DOHH2 (cell line): ENCODE data around the gene MYO18B.

ENCODE experiments used
- EZH2phosphoT487 ChIP-seq: fragments of 200-600 bp; sonication (generic); IDR thresholded peaks from 2 replicates; pipeline ENCODE4 v1.6.1; 2017; ENCODE audit warnings: borderline replicate concordance, mild to moderate bottlenecking, antibody characterized with exemption, low read length, moderate library complexity, mixed read lengths
- TF ChIP-seq, protein P1 (sequence below): fragments of 200-600 bp; sonication (generic); IDR thresholded peaks from one replicate; pipeline ENCODE4 v1.5.1; 2014; ENCODE audit warnings: antibody characterized with exemption, mild to moderate bottlenecking, low read depth, low read length; ENCODE audit not compliant: poor library complexity, severe bottlenecking

DNA sequence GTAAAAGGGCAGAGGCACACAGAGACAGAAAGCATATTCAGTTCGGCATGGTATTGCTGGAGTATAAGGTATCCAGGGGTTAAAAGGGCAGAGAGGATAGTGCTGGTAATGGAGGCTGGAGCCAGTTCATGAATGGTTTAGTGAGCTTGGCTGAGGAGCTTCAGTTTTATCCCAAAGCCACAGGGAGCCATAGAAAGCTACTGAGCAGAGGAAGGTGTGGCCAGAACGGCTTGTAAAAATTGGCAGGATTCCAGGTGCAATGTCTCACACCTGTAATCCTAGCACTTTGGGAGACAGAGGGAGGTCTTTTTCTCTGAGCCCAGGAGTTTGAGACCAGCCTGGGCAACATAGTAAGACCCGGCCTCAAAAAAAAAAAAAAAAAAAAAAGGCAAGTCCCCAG, 186.1 kb downstream of the MYO18B start:
- TF ChIP-seq, protein P1, sequence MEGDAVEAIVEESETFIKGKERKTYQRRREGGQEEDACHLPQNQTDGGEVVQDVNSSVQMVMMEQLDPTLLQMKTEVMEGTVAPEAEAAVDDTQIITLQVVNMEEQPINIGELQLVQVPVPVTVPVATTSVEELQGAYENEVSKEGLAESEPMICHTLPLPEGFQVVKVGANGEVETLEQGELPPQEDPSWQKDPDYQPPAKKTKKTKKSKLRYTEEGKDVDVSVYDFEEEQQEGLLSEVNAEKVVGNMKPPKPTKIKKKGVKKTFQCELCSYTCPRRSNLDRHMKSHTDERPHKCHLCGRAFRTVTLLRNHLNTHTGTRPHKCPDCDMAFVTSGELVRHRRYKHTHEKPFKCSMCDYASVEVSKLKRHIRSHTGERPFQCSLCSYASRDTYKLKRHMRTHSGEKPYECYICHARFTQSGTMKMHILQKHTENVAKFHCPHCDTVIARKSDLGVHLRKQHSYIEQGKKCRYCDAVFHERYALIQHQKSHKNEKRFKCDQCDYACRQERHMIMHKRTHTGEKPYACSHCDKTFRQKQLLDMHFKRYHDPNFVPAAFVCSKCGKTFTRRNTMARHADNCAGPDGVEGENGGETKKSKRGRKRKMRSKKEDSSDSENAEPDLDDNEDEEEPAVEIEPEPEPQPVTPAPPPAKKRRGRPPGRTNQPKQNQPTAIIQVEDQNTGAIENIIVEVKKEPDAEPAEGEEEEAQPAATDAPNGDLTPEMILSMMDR, result no peak
- no peak for TF ChIP-seq EZH2phosphoT487
